OCI-LY3 (cell line): ENCODE results near the gene ACOT7.

Experiments
- H2AFZ ChIP-seq: fragments of 200-600, 300-600 bp; shearing (Covaris generic); 2 replicates; pipeline ENCODE4 v1.6.0; 2014; ENCODE audit warnings: antibody characterized with exemption, low read depth, low read length
- H3K27ac ChIP-seq: fragments of 200-600, 300-600 bp; sonication (generic); 2 replicates; pipeline ENCODE4 v1.5.1; 2014; ENCODE audit warnings: mild to moderate bottlenecking, low read length, moderate library complexity, mixed read lengths
- H3K27me3 ChIP-seq: fragments of 200-600, 300-600 bp; sonication (generic); 2 replicates; pipeline ENCODE4 v1.6.1; 2014; ENCODE audit warnings: low read depth, low read length, mixed read lengths
- H3K36me3 ChIP-seq: fragments of 200-600, 300-600 bp; sonication (generic); replicated peaks from 2 replicates; pipeline ENCODE3; 2014; ENCODE audit warnings: low read depth, low read length, mixed read lengths
- H3K4me1 ChIP-seq: fragments of 300-600, 200-600 bp; sonication (generic); 2 replicates; pipeline ENCODE4 v1.6.1; 2014; ENCODE audit warnings: low read length, mixed read lengths
- H3K4me2 ChIP-seq: fragments of 200-600, 300-600 bp; sonication (generic); 2 replicates; pipeline ENCODE4 v1.6.1; 2014; ENCODE audit warnings: low read length, mixed read lengths
- H3K4me3 ChIP-seq: fragments of 300-600, 200-600 bp; sonication (generic); 2 replicates; pipeline ENCODE4 v1.5.1; 2014; ENCODE audit warnings: antibody characterized with exemption, mild to moderate bottlenecking, low read length, moderate library complexity
- H3K79me2 ChIP-seq: fragments of 300-600, 200-600 bp; shearing (Covaris generic); 2 replicates; pipeline ENCODE4 v1.6.1; 2014; ENCODE audit warnings: mild to moderate bottlenecking, low read length, mixed read lengths
- H3K9ac ChIP-seq: fragments of 300-600, 200-600 bp; shearing (Covaris generic); 2 replicates; pipeline ENCODE4 v1.6.0; 2014; ENCODE audit warnings: mild to moderate bottlenecking, low read length, moderate library complexity
- H3K9me3 ChIP-seq: fragments of 200-600, 300-600 bp; shearing (Covaris generic); 2 replicates; pipeline ENCODE4 v1.6.1; 2014; ENCODE audit warnings: low read length, mixed read lengths; ENCODE audit not compliant: insufficient read depth
- H4K20me1 ChIP-seq: fragments of 200-600, 300-600 bp; sonication (generic); 2 replicates; pipeline ENCODE4 v1.6.1; 2016; ENCODE audit warnings: low read length, mixed read lengths; ENCODE audit not compliant: insufficient read depth
- EZH2phosphoT487 ChIP-seq: fragments of 200-600 bp; shearing (Covaris generic); IDR thresholded peaks from 2 replicates; pipeline ENCODE4 v1.6.1; 2018; ENCODE audit warnings: antibody characterized with exemption, mixed run types, low read depth
- TF ChIP-seq, protein P1 (sequence below): fragments of 200-600, 300-600 bp; sonication (generic); IDR thresholded peaks from 2 replicates; pipeline ENCODE4 v1.5.1; 2014; ENCODE audit warnings: antibody characterized with exemption, low read length, low read depth

Gene ACOT7

GRCh38 chr1:6281511-6282402 lies 111.8 kb downstream of the ACOT7 start:
- Histone ChIP-seq H3K27ac (no peak overlapping the region), H4K20me1 (no peaks in the 10 kb centered on the region), H3K4me1 (no peaks in the 10 kb centered on the region), H3K4me2 (no peak overlapping the region), H3K9ac (no peak overlapping the region), H3K79me2 (no peaks in the 10 kb centered on the region), H3K9me3 (no peaks in the 10 kb centered on the region), H3K4me3 (no peak overlapping the region), H2AFZ (no peak overlapping the region), H3K27me3 (no peaks in the 10 kb centered on the region), H3K36me3 (no peaks in the 10 kb centered on the region)
- TF ChIP-seq EZH2phosphoT487, result no peak
- TF ChIP-seq, protein P1, sequence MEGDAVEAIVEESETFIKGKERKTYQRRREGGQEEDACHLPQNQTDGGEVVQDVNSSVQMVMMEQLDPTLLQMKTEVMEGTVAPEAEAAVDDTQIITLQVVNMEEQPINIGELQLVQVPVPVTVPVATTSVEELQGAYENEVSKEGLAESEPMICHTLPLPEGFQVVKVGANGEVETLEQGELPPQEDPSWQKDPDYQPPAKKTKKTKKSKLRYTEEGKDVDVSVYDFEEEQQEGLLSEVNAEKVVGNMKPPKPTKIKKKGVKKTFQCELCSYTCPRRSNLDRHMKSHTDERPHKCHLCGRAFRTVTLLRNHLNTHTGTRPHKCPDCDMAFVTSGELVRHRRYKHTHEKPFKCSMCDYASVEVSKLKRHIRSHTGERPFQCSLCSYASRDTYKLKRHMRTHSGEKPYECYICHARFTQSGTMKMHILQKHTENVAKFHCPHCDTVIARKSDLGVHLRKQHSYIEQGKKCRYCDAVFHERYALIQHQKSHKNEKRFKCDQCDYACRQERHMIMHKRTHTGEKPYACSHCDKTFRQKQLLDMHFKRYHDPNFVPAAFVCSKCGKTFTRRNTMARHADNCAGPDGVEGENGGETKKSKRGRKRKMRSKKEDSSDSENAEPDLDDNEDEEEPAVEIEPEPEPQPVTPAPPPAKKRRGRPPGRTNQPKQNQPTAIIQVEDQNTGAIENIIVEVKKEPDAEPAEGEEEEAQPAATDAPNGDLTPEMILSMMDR, result no peak

GRCh38 chr1:6280761-6281451 lies 112.7 kb downstream of the ACOT7 start:
- Histone ChIP-seq H3K27ac (no peak overlapping the region), H3K9me3 (no peaks in the 10 kb centered on the region), H3K36me3 (no peaks in the 10 kb centered on the region), H3K9ac (no peak overlapping the region), H3K4me1 (no peaks in the 10 kb centered on the region), H2AFZ (no peak overlapping the region), H3K27me3 (no peaks in the 10 kb centered on the region), H3K4me2 (no peak overlapping the region), H3K79me2 (no peaks in the 10 kb centered on the region), H4K20me1 (no peaks in the 10 kb centered on the region), H3K4me3 (no peak overlapping the region)
- TF ChIP-seq, protein P1, result no peak
- no peak for TF ChIP-seq EZH2phosphoT487

GRCh38 chr1:6279613-6280383 lies 113.8 kb downstream of the ACOT7 start:
- H3K9ac ChIP-seq, result no peak overlapping the region
- TF ChIP-seq EZH2phosphoT487, result no peak
- TF ChIP-seq, protein P1, result no peak
- H3K36me3 ChIP-seq, result no peaks in the 10 kb centered on the region
- H3K4me1 ChIP-seq, result no peaks in the 10 kb centered on the region
- H3K27me3 ChIP-seq, result no peaks in the 10 kb centered on the region
- no peaks in the 10 kb centered on the region for H3K79me2 ChIP-seq
- no peaks in the 10 kb centered on the region for H3K9me3 ChIP-seq
- H3K27ac ChIP-seq, result no peak overlapping the region
- no peak overlapping the region for H3K4me2 ChIP-seq
- H4K20me1 ChIP-seq, result no peaks in the 10 kb centered on the region
- H3K4me3 ChIP-seq, result no peak overlapping the region
- no peak overlapping the region for H2AFZ ChIP-seq

GRCh38 chr1:6279066-6279465 lies 114.5 kb downstream of the ACOT7 start:
- Histone ChIP-seq H3K36me3 (no peaks in the 10 kb centered on the region), H3K4me3 (no peak overlapping the region), H3K27me3 (no peaks in the 10 kb centered on the region), H2AFZ (no peak overlapping the region), H3K4me2 (no peak overlapping the region), H3K9ac (no peak overlapping the region), H3K27ac (no peak overlapping the region), H3K9me3 (no peaks in the 10 kb centered on the region), H3K4me1 (no peaks in the 10 kb centered on the region), H4K20me1 (no peaks in the 10 kb centered on the region), H3K79me2 (no peaks in the 10 kb centered on the region)
- TF ChIP-seq EZH2phosphoT487, result no peak
- TF ChIP-seq, protein P1, result no peak
